ENCODE data around the gene TBCB.

DNA sequence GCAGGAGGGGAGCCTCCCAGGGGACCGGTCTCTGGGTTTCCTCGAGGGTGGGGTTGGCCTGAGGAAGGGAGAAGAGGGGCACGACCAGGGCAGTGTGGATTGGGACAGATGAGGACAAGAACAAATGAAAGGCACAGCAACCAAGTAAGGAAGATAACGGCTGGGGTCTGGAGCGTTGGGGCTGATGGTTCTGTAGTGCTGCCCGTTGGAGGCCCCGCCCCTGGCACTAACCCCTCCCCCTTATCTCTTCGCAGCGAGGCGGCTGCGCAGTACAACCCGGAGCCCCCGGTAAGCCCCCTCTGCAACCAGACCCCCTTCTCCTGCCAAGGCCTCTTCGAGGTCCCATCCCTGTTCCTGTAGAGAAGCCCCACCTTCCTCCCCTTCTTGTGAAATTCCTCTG, 26.8 kb downstream of the TBCB start:
- TF ChIP-seq POLR2AphosphoS5 (IDR thresholded peaks at IDR 0.05), result no peak
- TF ChIP-seq, protein P1, sequence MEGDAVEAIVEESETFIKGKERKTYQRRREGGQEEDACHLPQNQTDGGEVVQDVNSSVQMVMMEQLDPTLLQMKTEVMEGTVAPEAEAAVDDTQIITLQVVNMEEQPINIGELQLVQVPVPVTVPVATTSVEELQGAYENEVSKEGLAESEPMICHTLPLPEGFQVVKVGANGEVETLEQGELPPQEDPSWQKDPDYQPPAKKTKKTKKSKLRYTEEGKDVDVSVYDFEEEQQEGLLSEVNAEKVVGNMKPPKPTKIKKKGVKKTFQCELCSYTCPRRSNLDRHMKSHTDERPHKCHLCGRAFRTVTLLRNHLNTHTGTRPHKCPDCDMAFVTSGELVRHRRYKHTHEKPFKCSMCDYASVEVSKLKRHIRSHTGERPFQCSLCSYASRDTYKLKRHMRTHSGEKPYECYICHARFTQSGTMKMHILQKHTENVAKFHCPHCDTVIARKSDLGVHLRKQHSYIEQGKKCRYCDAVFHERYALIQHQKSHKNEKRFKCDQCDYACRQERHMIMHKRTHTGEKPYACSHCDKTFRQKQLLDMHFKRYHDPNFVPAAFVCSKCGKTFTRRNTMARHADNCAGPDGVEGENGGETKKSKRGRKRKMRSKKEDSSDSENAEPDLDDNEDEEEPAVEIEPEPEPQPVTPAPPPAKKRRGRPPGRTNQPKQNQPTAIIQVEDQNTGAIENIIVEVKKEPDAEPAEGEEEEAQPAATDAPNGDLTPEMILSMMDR (IDR thresholded peaks at IDR 0.05), result no peak
- no peak for TF ChIP-seq EP300 (IDR thresholded peaks at IDR 0.05)
- no peak for TF ChIP-seq POLR2A (IDR thresholded peaks at IDR 0.05)
